A549 (cell line): ENCODE data around the gene SLIT3. TPM values are rescaled to one million over a fixed set of nuclear protein-coding genes. Genes with fewer than 3 reads are reported as not detected.

Source experiments
- ATAC-seq, 2 experiments: fragments of 200-7000 bp in 1 of 2; fragments of >200 bp in 1 of 2; cut with Nextera tagmentation in 1 of 2; cut with Tn5 transposase in 1 of 2; 3 replicates each; pipeline versions ENCODE4 v1.8.0 to v1.9.1; 2018 to 2020; ENCODE audit warnings: mild to moderate bottlenecking in 1 of 2, moderate library complexity in 1 of 2
- CTCF ChIA-PET: fragments of 300-600 bp; sonication (Branson Sonifier 250); formaldehyde crosslinking; extraction: SDS; loops from one replicate; lab custom pipeline; 2021; ENCODE audit warnings: antibody characterized with exemption, inconsistent platforms; lab: Yijun Ruan, JAX
- POLR2A ChIA-PET: fragments of 350-600 bp; formaldehyde crosslinking; extraction: SDS; loops from one replicate; lab custom pipeline; 2021; ENCODE audit warnings: antibody characterized with exemption, inconsistent platforms; lab: Yijun Ruan, JAX
- DNase-seq, 2 experiments: peaks; one replicate each; pipeline versions ENCODE4 v3.0.0 to v3.0.0-alpha.2; 2011 to 2016; ENCODE audit warnings: low read depth in 1 of 2, low spot score in 1 of 2
- FAIRE-seq: peaks from 2 replicates; lab custom pipeline; 2011; peaks lifted over from hg19 to GRCh38; lab: Jason Lieb, UNC
- H3K27ac ChIP-seq, 2 experiments: fragments of >200 bp; sonication (Bioruptor Twin); formaldehyde crosslinking; 3 replicates each; pipeline ENCODE4 v1.5.1; 2016 to 2017
- H3K4me1 ChIP-seq: fragments of >200 bp; sonication (Bioruptor Twin); formaldehyde crosslinking; 3 replicates; pipeline ENCODE4 v1.6.1; 2016
- H3K4me2 ChIP-seq: fragments of >200 bp; sonication (Bioruptor Twin); formaldehyde crosslinking; 3 replicates; pipeline ENCODE4 v1.6.1; 2016
- H3K4me3 ChIP-seq: fragments of >200 bp; sonication (Bioruptor Twin); formaldehyde crosslinking; 3 replicates; pipeline ENCODE4 v1.5.1; 2016
- H3K9me3 ChIP-seq: fragments of >200 bp; sonication (Bioruptor Twin); formaldehyde crosslinking; 3 replicates; pipeline ENCODE4 v1.6.1; 2016
- CHD4 ChIP-seq: fragments of 200-600 bp; sonication (generic); IDR thresholded peaks from 2 replicates; pipeline ENCODE4 v1.6.1; 2016; ENCODE audit warnings: antibody characterized with exemption, mild to moderate bottlenecking, borderline replicate concordance
- ESRRA ChIP-seq: fragments of 150-350 bp; IDR thresholded peaks from 2 replicates; pipeline ENCODE4 v1.6.1; 2014; ENCODE audit warnings: mild to moderate bottlenecking, low read length, borderline replicate concordance
- GATA3 ChIP-seq: IDR thresholded peaks from 2 replicates; pipeline ENCODE4 v1.6.1; 2012; ENCODE audit warnings: borderline replicate concordance
- HDAC2 ChIP-seq: fragments of 200-600 bp; sonication (generic); IDR thresholded peaks from 2 replicates; pipeline ENCODE4 v1.6.1; 2016
- HOXA7 ChIP-seq: fragments of 250-450 bp; sonication (Bioruptor Pico); IDR thresholded peaks from 2 replicates; pipeline ENCODE4 v1.5.0; 2020; ENCODE audit warnings: mild to moderate bottlenecking, moderate library complexity
- HOXB13 ChIP-seq: fragments of 250-450 bp; sonication (Bioruptor Pico); IDR thresholded peaks from 2 replicates; pipeline ENCODE4 v1.5.0; 2020; ENCODE audit warnings: low read depth, mild to moderate bottlenecking, moderate library complexity
- HOXB5 ChIP-seq: fragments of 250-450 bp; sonication (Bioruptor Pico); IDR thresholded peaks from 2 replicates; pipeline ENCODE4 v1.5.0; 2020; ENCODE audit warnings: mild to moderate bottlenecking, moderate library complexity
- RAD21 ChIP-seq, 2 experiments: fragments of >200 bp in 1 of 2; sonication (Bioruptor Twin) in 1 of 2; formaldehyde crosslinking in 1 of 2; IDR thresholded peaks in 1 of 2; conservative IDR thresholded peaks in 1 of 2; 2 replicates in 1 of 2; 3 replicates in 1 of 2; pipeline ENCODE4 v1.6.1; 2012 to 2018; ENCODE audit warnings: inconsistent platforms in 1 of 2
- RCOR1 ChIP-seq: fragments of 150-350 bp; IDR thresholded peaks from 2 replicates; pipeline ENCODE4 v1.6.1; 2014; ENCODE audit warnings: antibody characterized with exemption, low read length, low read depth
- SMC3 ChIP-seq: fragments of >200 bp; sonication (Bioruptor Twin); formaldehyde crosslinking; IDR thresholded peaks from 3 replicates; pipeline ENCODE4 v1.6.1; 2018; ENCODE audit warnings: inconsistent platforms
- TFCP2L1 ChIP-seq: fragments of 250-450 bp; sonication (Bioruptor Pico); IDR thresholded peaks from 2 replicates; pipeline ENCODE4 v1.5.0; 2021; ENCODE audit warnings: mild to moderate bottlenecking
- TP53 ChIP-seq: fragments of 250-450 bp; sonication (Bioruptor Pico); IDR thresholded peaks from 2 replicates; pipeline ENCODE4 v1.5.0; 2021; ENCODE audit warnings: mild to moderate bottlenecking, moderate library complexity
- WGBS: methylation state at CpG from one replicate; pipeline ENCODE4 v1.1.6; 2017; ENCODE audit errors: missing lambda C conversion rate; 5-methylcytosine and 5-hydroxymethylcytosine counted together
- polyA plus RNA-seq, 4 experiments: library from polyadenylated mRNA; depleted of rRNA in 3 of 4; stranded (reverse); fragments of >200 nt; fragmentation: RNase III in 1 of 4; extraction: RNeasy Plus Mini Kit Qiagen cat#74134 plus additional on column Dnase treatment in 1 of 4; gene quantifications; 2 replicates in 3 of 4; 3 replicates in 1 of 4; pipeline ENCODE4 v1.2.3, GENCODE V29; 2011 to 2017
- TF ChIP-seq, protein P1 (sequence below): fragments of 450-650 bp; IDR thresholded peaks from 2 replicates; pipeline ENCODE4 v1.6.1; 2014; ENCODE audit warnings: antibody characterized with exemption
- TF ChIP-seq, protein P2 (sequence below): fragments of >200 bp; sonication (Bioruptor Twin); formaldehyde crosslinking; IDR thresholded peaks from 2 replicates; pipeline ENCODE4 v1.6.1; 2016
- TF ChIP-seq, protein P3 (sequence below): fragments of >200 bp; sonication (Bioruptor Twin); formaldehyde crosslinking; IDR thresholded peaks from 3 replicates; pipeline ENCODE4 v1.5.1; 2016
- TF ChIP-seq, protein P4 (sequence below): IDR thresholded peaks from 2 replicates; pipeline ENCODE4 v1.6.1; 2012
- TF ChIP-seq, protein P5 (sequence below): fragments of 250-450 bp; sonication (Bioruptor Pico); IDR thresholded peaks from 2 replicates; pipeline ENCODE4 v1.5.0; 2020; ENCODE audit warnings: low read depth, mild to moderate bottlenecking, moderate library complexity

Gene SLIT3
- polyA plus RNA-seq, 2 of the 4 experiments (the other 2 are of a cell fraction), result 12.7 to 22.9 TPM

DNA sequence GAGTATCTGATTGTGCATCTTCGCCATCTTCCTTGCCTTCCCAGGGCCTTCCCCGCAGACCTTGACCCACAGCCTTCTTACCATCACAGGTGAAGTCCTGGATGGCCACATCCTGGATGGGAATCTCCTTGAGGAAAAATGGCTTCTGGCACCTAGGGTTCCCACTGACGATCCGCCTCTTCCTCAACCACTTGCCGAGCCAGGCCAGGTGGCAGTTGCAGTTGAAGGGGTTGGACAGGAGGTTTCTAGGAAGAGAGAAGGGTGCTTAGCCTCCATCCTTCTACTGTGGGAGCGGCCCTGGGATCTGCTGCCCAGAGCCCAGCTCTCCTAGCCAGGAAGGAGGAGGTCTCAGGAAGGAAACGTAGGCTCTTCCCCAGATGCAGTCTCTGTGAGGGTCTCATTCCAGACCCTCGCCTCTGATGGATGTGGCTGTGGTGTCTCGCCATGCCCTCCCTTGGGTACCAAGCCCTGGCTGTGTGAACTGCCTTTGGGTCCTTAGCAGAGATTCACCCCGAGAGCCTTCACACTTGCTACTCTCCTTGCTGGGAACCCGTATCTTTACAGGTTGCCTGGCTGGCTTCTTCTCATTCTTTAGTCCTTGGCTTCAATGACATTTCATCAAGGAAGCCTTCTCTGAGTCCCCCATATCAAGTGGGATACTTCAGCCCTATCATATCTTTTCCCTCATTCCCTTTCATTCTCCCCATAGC, 551.4 kb downstream of the SLIT3 start:
- TF ChIP-seq TP53 (CRISPR knock-in tag), result no peak
- TF ChIP-seq ESRRA, result no peak
- TF ChIP-seq, protein P1, sequence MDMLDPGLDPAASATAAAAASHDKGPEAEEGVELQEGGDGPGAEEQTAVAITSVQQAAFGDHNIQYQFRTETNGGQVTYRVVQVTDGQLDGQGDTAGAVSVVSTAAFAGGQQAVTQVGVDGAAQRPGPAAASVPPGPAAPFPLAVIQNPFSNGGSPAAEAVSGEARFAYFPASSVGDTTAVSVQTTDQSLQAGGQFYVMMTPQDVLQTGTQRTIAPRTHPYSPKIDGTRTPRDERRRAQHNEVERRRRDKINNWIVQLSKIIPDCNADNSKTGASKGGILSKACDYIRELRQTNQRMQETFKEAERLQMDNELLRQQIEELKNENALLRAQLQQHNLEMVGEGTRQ, result no peak
- TF ChIP-seq, protein P2, sequence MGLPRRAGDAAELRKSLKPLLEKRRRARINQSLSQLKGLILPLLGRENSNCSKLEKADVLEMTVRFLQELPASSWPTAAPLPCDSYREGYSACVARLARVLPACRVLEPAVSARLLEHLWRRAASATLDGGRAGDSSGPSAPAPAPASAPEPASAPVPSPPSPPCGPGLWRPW, result no peak
- no peak for TF ChIP-seq HOXA7 (CRISPR knock-in tag)
- TF ChIP-seq GATA3, result no peak
- no peak overlapping the region for H3K4me2 ChIP-seq
- no peak for ATAC-seq
- no peak overlapping the region for H3K27ac ChIP-seq
- H3K4me3 ChIP-seq, result no peak overlapping the region
- no peaks in the 10 kb centered on the region for H3K9me3 ChIP-seq
- WGBS, result 86% methylated on average over 11 of the region's 11 CpGs
- CTCF ChIA-PET, result interaction anchor here (1.0 to 1.6 kb wide), 2 partner anchors 44 to 69 kb away, joined by 3 to 4 read pairs; no protein-coding TSS in a partner anchor
- no peak for FAIRE-seq
- DNase-seq, result no peak
- H3K4me1 ChIP-seq, result no peaks in the 10 kb centered on the region
- POLR2A ChIA-PET, result no interaction called here

DNA sequence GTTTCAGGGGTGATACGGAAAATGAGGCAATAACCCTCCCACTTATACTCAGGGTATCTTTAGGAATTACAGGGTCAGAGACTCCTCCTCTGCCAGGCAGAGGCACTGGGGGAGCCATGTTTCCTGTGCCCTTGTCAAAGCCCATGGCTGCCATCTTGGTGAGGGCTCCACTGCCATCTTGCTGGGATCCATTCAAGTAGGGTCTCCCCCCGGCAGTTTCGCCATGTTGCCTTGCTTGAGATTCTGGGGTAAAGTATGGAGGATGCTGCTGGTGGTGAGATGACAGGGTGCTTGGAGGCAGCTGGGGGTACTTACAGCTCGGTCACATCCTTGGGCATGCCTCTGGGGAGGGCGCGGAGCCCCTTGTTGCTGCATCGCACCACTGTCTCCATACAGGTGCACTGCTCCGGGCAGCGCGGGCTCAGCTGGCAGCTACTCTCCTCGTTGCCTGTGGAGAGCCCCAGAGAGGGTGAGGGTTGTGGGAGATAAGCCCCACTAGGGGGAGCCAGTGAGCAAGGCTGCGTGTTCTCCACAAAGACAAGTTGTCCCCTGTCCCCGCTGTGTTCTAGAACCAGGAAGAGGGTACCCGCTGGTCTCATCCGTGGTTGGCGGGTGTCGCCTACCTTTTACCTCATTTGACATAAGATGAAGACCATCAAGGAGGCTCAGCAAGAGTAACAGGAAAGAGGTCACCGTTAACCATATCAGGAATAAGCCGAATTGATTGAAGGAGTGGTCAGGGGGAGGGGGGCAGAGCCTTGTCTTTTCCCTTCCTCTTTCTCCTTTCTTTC, 552.8 kb downstream of the SLIT3 start:
- FAIRE-seq (no peak), ATAC-seq (peak; percentile 66 to 94; a peak in 5 of 6 replicates), DNase-seq (peak; percentile 46 to 52)
- ChIA-PET CTCF (interaction anchor here (0.7 to 1.9 kb wide), 5 partner anchors 10 to 1197 kb away, joined by 3 to 6 read pairs (median 4); no protein-coding TSS in a partner anchor), POLR2A (no interaction called here)
- H3K4me1 ChIP-seq, result no peaks in the 10 kb centered on the region
- H3K4me2 ChIP-seq, result no peak overlapping the region
- H3K9me3 ChIP-seq, result no peaks in the 10 kb centered on the region
- no peak overlapping the region for H3K27ac ChIP-seq
- TF ChIP-seq CHD4 (no peak), TFCP2L1 (CRISPR knock-in tag) (no peak), ESRRA (no peak), RCOR1 (no peak), SMC3 (peak; percentile 22; the same call in 1 of the 3 replicates), HOXA7 (CRISPR knock-in tag) (no peak), HDAC2 (no peak), RAD21 (conservative IDR thresholded peaks at IDR 0.05 in 1 of 2, IDR thresholded peaks at IDR 0.05 in 1 of 2) (peak in 1 of 2 experiments; percentile 49; a peak in 4 of 5 replicates), HOXB13 (CRISPR knock-in tag) (no peak), GATA3 (no peak), HOXB5 (no peak)
- TF ChIP-seq, protein P3, sequence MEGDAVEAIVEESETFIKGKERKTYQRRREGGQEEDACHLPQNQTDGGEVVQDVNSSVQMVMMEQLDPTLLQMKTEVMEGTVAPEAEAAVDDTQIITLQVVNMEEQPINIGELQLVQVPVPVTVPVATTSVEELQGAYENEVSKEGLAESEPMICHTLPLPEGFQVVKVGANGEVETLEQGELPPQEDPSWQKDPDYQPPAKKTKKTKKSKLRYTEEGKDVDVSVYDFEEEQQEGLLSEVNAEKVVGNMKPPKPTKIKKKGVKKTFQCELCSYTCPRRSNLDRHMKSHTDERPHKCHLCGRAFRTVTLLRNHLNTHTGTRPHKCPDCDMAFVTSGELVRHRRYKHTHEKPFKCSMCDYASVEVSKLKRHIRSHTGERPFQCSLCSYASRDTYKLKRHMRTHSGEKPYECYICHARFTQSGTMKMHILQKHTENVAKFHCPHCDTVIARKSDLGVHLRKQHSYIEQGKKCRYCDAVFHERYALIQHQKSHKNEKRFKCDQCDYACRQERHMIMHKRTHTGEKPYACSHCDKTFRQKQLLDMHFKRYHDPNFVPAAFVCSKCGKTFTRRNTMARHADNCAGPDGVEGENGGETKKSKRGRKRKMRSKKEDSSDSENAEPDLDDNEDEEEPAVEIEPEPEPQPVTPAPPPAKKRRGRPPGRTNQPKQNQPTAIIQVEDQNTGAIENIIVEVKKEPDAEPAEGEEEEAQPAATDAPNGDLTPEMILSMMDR, result peak; percentile 57
- TF ChIP-seq, protein P4, sequence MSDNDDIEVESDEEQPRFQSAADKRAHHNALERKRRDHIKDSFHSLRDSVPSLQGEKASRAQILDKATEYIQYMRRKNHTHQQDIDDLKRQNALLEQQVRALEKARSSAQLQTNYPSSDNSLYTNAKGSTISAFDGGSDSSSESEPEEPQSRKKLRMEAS, result no peak
- TF ChIP-seq, protein P5, sequence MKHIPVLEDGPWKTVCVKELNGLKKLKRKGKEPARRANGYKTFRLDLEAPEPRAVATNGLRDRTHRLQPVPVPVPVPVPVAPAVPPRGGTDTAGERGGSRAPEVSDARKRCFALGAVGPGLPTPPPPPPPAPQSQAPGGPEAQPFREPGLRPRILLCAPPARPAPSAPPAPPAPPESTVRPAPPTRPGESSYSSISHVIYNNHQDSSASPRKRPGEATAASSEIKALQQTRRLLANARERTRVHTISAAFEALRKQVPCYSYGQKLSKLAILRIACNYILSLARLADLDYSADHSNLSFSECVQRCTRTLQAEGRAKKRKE (CRISPR knock-in tag), result no peak
- 85% methylated on average over 17 of the region's 19 CpGs for WGBS
- no peak overlapping the region for H3K4me3 ChIP-seq
